RWPE1 (cell line): ENCODE results near the gene TMEM92.

Experiments used
- CTCF ChIA-PET: fragments of 350-600 bp; sonication (Branson Sonifier 250); formaldehyde crosslinking; extraction: SDS; loops from one replicate; lab custom pipeline; 2021; lab: Yijun Ruan, JAX
- POLR2A ChIA-PET: fragments of 400-600 bp; formaldehyde crosslinking; extraction: SDS; loops from one replicate; lab custom pipeline; 2020; ENCODE audit warnings: antibody characterized with exemption; ENCODE audit not compliant: low non-redundant PET; lab: Yijun Ruan, JAX
- DNase-seq: peaks from one replicate; pipeline ENCODE4 v3.0.0; 2012; ENCODE audit warnings: low spot score
- H3K27ac ChIP-seq: fragments of 450-650 bp; 2 replicates; pipeline ENCODE4 v1.5.1; 2017
- TF ChIP-seq, protein P1 (sequence below): fragments of 450-650 bp; conservative IDR thresholded peaks from 2 replicates; pipeline ENCODE4 v1.5.1; 2017; ENCODE audit warnings: low read depth, mild to moderate bottlenecking

Gene TMEM92

DNA sequence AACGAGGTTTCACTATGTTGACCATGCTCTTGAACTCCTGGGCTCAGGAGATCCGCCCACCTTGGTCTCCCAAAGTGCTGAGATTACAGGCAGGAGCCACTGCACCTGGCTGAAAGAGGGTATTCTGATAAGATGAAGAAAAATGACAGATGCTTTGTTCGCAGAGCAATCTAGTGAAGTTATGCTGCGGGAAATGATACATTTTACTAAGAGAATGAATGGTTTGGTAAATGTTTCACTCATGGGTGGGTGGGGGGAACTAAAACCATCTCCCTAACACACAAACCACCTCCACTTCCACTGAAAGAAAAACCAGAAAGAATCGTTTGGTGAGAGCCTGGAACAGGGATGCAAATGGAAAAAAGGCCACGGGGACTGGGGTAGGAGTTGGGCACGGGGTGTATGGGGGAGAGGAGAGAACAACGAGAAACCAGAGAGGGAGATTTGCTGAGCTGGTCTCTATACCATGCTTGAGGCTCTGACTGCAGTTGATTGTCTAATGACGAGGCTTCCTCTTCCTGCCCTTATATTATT lies 52.6 kb downstream of the TMEM92 start:
- DNase-seq = no peak
- H3K27ac ChIP-seq = no peak overlapping the region
- POLR2A ChIA-PET = no interaction called here
- CTCF ChIA-PET = no interaction called here
- TF ChIP-seq, protein P1, sequence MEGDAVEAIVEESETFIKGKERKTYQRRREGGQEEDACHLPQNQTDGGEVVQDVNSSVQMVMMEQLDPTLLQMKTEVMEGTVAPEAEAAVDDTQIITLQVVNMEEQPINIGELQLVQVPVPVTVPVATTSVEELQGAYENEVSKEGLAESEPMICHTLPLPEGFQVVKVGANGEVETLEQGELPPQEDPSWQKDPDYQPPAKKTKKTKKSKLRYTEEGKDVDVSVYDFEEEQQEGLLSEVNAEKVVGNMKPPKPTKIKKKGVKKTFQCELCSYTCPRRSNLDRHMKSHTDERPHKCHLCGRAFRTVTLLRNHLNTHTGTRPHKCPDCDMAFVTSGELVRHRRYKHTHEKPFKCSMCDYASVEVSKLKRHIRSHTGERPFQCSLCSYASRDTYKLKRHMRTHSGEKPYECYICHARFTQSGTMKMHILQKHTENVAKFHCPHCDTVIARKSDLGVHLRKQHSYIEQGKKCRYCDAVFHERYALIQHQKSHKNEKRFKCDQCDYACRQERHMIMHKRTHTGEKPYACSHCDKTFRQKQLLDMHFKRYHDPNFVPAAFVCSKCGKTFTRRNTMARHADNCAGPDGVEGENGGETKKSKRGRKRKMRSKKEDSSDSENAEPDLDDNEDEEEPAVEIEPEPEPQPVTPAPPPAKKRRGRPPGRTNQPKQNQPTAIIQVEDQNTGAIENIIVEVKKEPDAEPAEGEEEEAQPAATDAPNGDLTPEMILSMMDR = no peak

DNA sequence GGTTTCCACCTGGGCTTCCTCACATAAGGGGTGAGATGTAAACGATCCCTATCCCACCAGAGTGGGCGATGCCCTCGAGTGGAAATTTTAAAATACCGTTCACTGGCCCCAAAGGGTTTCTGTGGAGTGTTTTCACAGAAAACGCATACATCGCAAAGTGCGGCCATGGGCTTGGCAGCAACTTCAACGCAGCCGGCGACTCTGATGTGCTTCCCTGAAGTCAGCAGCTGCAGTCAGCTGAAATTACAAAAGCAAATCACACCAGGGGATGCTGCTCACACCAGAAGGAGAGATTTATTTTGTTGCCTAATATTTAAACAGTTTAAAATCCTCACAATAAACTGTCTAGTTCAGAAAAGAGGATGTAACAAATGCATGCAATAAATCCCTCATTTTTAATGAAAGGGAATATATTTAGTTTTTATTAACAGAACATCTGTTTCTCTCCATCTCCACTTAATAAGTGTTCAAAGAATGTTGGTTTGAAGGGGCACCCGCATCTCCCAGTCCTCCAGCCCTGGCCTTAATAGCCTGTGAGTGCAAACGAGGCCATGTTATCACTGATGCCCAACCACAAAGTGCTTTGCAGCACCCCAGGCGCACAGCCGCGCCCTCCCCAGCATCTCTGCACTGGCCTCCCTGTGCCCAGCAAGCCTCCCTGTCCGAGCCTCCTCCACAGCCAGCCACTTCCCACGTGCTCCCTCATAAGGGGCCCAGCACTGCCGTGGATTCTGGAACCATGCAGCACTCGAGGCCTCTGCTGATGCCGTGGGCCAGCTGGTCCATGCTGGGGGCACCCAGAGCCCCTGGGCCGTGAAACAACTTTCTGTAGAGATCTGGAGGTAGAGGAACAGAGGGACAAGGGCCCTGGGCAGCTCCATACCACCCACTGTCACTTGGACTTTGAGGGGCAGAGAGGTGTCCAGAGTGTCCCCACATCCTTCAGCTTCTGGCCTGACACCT lies 54.4 kb downstream of the TMEM92 start:
- ChIA-PET POLR2A (interaction anchor here (0.6 kb wide), 1 partner anchor 23 kb away, joined by 3 read pairs; no protein-coding TSS in a partner anchor), CTCF (no interaction called here)
- DNase-seq = no peak
- no peak overlapping the region for H3K27ac ChIP-seq
- TF ChIP-seq, protein P1 = no peak

DNA sequence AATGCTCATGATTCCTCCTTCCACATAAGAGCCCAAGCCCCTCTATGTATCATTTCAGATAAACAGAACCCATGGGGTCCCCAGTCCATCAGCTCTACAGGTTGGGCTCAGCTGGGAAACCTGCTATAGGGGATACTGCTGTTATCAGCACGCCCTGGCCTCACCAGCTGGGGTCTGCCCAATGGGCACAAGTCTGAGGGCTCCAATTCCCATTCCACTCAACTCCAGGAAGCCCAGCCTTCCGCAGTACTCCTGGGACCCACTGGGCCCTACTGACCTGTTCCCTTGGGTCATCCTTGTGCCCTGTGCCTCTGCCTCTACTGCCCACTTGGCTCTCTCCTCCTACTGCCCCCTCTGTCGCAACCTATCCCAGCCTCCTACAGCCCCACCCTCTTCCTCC lies 55.5 kb downstream of the TMEM92 start:
- ChIA-PET POLR2A (interaction anchor here (0.5 kb wide), 1 partner anchor 269 kb away, joined by 4 read pairs; no protein-coding TSS in a partner anchor), CTCF (no interaction called here)
- TF ChIP-seq, protein P1 = no peak
- H3K27ac ChIP-seq = no peak overlapping the region
- DNase-seq = no peak

DNA sequence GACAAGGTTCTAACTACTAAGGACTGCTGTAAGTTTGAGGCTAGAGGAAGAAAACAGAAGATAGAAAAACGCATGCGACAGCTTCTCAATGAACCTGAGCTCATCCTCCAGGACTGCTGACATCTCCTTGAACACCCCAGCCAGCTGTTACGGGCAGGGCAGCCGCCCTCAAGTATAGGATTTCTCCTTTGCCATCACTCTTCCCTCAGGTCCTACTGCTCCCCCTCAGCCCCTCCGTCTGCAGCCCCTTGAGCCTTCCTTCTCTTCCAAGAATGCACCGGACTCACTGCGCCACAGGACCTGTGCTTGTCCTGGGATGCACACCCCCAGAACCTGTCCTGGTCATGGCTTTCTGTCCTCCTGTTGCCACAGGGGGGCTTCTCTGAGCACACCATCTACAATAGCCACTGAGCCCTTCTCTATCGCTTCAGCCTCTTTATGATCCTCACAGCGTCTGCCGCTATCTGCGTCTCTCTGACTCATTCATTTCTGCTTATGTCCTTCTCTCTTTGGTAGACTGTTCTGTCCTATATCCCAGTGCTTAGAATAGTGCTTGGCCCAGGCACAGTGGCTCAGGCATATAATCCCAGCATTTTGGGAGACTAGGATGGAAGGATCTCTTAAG lies 56.0 kb downstream of the TMEM92 start:
- no peak overlapping the region for H3K27ac ChIP-seq
- ChIA-PET CTCF (interaction anchor here (0.6 kb wide), 1 partner anchor 32 kb away, joined by 3 read pairs; no protein-coding TSS in a partner anchor), POLR2A (interaction anchor here (0.5 kb wide), 1 partner anchor 270 kb away, joined by 4 read pairs; no protein-coding TSS in a partner anchor)
- TF ChIP-seq, protein P1 = no peak
- no peak for DNase-seq
